Colon (tissue), 2 donors: ENCODE data around the gene CRHR2.
"Not testable (repeated sequence)": the region's sequence is repeated elsewhere in the genome, so short reads cannot be mapped to it uniquely, and the experiment has no call there.

Source experiments
- FAIRE-seq: peaks from 2 replicates; lab custom pipeline; 2012; peaks lifted over from hg19 to GRCh38; lab: Jason Lieb, UNC
- donor health status: control.
- donor health status: control.

Gene CRHR2

DNA sequence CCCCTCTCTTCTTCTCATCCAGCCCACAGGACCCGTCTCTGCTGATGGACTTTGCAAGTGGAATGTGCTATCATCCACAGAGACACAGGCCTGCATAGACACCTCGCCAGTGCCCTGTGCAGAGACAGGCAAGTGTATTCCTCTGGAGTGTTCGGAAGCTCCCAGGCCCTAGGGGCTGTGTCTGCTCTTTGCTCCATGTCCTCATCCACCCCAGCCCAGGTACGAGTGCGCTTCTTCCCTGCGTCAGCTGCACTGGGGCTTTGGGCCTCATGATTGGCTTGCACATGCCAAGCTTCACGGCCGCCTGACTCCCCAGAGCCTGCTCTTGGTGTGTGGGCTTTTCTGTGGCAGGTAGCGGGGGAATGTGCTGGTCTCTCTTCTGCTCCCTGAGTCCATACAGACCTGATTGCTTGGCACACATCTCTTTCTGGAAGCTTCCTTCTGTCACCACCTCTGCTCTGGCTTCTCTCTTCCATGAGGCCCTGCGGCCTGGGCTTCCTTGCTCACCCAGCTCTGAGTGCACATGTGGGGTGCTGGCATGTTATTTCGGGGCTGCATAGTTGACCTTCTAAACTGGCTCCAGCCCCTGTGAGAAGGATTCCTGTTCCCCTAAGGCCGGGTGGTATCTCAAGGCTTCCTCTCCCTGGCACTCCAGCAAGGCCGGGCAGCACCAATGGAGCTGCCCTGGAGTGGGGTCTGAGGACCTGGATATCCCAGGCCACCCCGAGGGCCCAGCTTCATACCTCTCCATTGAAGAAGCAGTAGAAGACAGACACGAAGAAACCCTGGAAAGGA is 27.8 kb downstream of the CRHR2 start:
- no peak for FAIRE-seq

GRCh38 chr7:30652698-30653641 is 29.3 kb downstream of the CRHR2 start:
- FAIRE-seq: no peak

- FAIRE-seq: no peak
Observed at GRCh38 chr7:30652132-30652531, 30.1 kb downstream of the CRHR2 start.

- FAIRE-seq: no peak
Observed at GRCh38 chr7:30650421-30650808, 31.8 kb downstream of the CRHR2 start.

GRCh38 chr7:30649717-30650420 is 32.4 kb downstream of the CRHR2 start:
- no peak for FAIRE-seq

GRCh38 chr7:30648744-30649540 is 33.3 kb downstream of the CRHR2 start:
- FAIRE-seq: no peak

GRCh38 chr7:30647589-30648364 is 34.5 kb downstream of the CRHR2 start:
- FAIRE-seq: no peak

GRCh38 chr7:30646154-30646553 is 36.1 kb downstream of the CRHR2 start:
- FAIRE-seq: no peak

- FAIRE-seq: no peak
Observed at GRCh38 chr7:30645661-30646060, 36.6 kb downstream of the CRHR2 start.

GRCh38 chr7:30644286-30644955 is 37.8 kb downstream of the CRHR2 start:
- no peak for FAIRE-seq

GRCh38 chr7:30642789-30643188 is 39.5 kb downstream of the CRHR2 start:
- FAIRE-seq: no peak

DNA sequence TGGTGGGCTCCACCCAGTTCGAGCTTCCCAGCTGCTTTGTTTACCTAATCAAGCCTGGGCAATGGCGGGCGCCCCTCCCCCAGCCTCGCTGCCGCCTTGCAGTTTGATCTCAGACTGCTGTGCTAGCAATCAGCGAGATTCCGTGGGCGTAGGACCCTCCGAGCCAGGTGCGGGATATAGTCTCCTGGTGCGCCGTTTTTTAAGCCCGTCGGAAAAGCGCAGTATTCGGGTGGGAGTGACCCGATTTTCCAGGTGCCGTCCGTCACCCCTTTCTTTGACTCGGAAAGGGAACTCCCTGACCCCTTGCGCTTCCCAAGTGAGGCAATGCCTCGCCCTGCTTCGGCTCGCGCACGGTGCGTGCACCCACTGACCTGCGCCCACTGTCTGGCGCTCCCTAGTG is 39.9 kb downstream of the CRHR2 start:
- not testable (repeated sequence) for FAIRE-seq

GRCh38 chr7:30635798-30636197 is 46.5 kb downstream of the CRHR2 start:
- FAIRE-seq: no peak

DNA sequence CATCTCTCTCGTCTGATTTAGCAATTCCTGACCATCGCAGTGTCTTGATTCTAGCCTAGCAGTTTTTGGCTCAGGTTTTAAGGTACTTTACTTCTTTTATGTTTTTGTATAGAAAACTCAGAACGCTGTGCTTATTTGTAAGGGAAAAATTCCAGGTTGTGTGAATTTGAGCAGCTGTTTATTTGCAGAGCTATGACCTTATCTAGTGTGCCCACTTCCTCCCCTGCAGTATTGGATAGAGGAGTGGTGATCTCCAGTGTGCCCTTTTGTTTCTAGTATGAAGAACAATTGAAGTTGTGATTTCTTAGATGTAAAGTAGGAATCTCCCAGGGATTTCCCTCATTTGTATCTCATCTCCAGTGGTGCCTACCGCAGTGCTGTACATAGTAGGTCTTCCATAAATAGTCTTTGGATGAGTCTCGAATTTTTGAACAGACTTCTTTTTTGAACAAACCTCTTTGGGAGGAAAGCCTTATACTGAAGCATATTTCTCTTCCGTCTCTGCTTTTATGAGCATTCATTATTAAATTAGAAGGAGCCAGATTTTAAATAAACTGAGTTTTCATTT is 47.5 kb downstream of the CRHR2 start:
- FAIRE-seq: no peak

GRCh38 chr7:30634193-30634626 is 48.0 kb downstream of the CRHR2 start:
- FAIRE-seq: no peak

GRCh38 chr7:30633223-30633622 is 49.0 kb downstream of the CRHR2 start:
- no peak for FAIRE-seq

DNA sequence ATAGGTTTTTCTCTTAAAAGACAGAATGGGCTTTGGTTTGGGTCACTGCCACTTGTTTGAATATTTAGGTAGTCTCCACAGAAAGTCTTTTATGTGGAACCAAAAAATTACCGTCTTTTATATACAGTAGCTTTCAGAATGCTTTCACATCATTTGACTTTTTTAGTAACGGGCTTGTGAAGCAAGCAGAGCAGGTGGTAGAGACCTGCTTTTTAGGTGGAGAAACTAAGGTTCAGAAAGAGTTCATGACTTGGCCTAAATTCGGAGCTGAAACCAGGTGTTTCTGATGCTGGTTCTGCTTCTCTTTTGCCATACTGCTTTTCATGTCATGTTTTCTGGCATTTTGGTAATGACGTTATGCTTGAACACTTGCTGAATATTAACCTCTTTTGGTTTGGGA is 51.3 kb downstream of the CRHR2 start:
- no peak for FAIRE-seq

GRCh38 chr7:30627026-30627425 is 55.2 kb downstream of the CRHR2 start:
- no peak for FAIRE-seq

DNA sequence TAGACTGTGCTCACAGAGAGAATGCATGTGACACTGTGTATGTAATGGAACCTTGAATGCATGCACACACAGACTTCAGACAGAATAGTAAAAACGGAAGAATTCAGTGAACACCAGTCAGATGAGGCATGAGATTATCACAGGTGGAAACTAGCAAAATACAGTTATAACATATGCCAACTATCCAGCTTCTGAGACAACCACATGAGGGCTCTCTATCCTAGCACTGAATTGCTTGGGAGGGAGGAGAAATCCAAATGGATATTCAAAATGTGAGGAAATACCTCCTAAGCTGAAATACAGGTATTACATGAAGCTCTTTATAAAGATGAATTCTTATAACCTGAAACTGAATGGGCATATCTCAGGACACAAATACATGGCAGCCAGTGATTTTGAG is 57.0 kb downstream of the CRHR2 start:
- no peak for FAIRE-seq

GRCh38 chr7:30618961-30619360 is 63.3 kb downstream of the CRHR2 start:
- FAIRE-seq: no peak
